IPS DF 6.9 (cell line): ENCODE data around the gene ZFHX3.
"Not testable (repeated sequence)": the region's sequence is repeated elsewhere in the genome, so short reads cannot be mapped to it uniquely, and the experiment has no call there.

Experiments
- DNase-seq: peaks from one replicate; pipeline ENCODE4 v3.0.0-alpha.2; 2013; ENCODE audit warnings: low read depth, low spot score
- H3K27ac ChIP-seq: one replicate; pipeline ENCODE4 v1.5.1; 2013; ENCODE audit warnings: low read length, control low read depth
- H3K27me3 ChIP-seq: 2 replicates; pipeline ENCODE4 v1.6.1; 2013; ENCODE audit warnings: mild to moderate bottlenecking, low read length; ENCODE audit not compliant: control insufficient read depth, insufficient read depth
- H3K36me3 ChIP-seq: 2 replicates; pipeline ENCODE4 v1.6.1; 2013; ENCODE audit warnings: low read length; ENCODE audit not compliant: control insufficient read depth, insufficient read depth
- H3K4me1 ChIP-seq: 2 replicates; pipeline ENCODE4 v1.6.1; 2013; ENCODE audit warnings: low read length; ENCODE audit not compliant: control insufficient read depth, insufficient read depth
- H3K4me3 ChIP-seq: 2 replicates; pipeline ENCODE4 v1.5.1; 2013; ENCODE audit warnings: mild to moderate bottlenecking, low read length
- H3K9me3 ChIP-seq: 2 replicates; pipeline ENCODE4 v1.6.1; 2013; ENCODE audit warnings: low read length, inconsistent platforms; ENCODE audit not compliant: control insufficient read depth, insufficient read depth
- WGBS: extraction: QIAGEN DNeasy Blood & Tissue Kit; methylation state at CpG from one replicate; pipeline ENCODE4 v1.1.7; 2013; ENCODE audit warnings: mixed read lengths, missing lambda C conversion rate; ENCODE audit not compliant: insufficient read length, insufficient coverage; 5-methylcytosine and 5-hydroxymethylcytosine counted together

The ZFHX3 gene

GRCh38 chr16:72995882-72996270 is 52.1 kb downstream of the ZFHX3 start:
- not testable (repeated sequence) for H3K36me3 ChIP-seq, H3K9me3 ChIP-seq, H3K27ac ChIP-seq, H3K4me3 ChIP-seq, DNase-seq, H3K4me1 ChIP-seq, H3K27me3 ChIP-seq
- WGBS: no CpG with 5 or more reads among the region's 9 CpGs

DNA sequence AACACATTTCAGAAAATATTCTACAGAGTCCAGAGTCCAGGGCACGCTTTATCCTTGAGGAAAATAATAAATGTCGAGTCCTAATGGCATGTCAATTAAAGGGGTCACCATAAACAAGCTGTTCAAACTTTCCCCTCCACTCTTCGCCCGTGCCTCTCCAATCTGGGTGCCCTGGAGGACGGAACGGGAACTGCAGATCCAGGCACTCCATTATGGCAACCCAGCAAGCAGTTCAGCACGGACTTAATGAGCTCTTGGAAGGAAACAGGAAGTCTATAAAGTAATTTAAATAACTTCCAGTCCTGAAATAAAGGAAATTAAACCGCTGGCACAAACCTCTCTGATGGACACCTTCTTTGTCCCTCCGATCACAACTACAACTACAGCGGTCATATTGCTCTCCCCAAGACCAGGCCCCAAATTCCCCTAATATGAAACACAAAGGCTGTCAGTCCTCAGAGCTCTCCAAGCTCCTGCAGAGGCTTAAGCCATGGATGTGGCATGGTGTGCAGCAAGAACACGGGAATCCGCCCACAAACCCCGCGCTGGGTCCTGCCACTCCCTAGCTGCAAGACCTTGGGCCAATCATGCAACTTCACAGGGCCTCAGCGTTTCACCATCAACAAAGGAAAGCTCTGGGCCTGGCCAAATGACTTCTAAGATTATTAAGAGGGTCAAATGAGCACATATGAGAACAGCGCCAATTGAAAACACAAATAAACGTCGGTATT is 52.6 kb downstream of the ZFHX3 start:
- no CpG with 5 or more reads among the region's 18 CpGs for WGBS
- Histone ChIP-seq H3K27me3 (no peaks in the 10 kb centered on the region), H3K36me3 (no peaks in the 10 kb centered on the region), H3K27ac (no peak overlapping the region), H3K4me3 (no peak overlapping the region), H3K9me3 (no peaks in the 10 kb centered on the region), H3K4me1 (peaks cover under 1% of the 10 kb centered on the region; the same call in 1 of the 2 replicates)
- DNase-seq: peak; percentile 39

GRCh38 chr16:72992142-72992601 is 55.8 kb downstream of the ZFHX3 start:
- H3K27ac ChIP-seq: no peak overlapping the region
- WGBS: no CpG with 5 or more reads among the region's 6 CpGs
- no peak overlapping the region for H3K4me3 ChIP-seq
- H3K9me3 ChIP-seq: no peaks in the 10 kb centered on the region
- peaks cover 1% of the 10 kb centered on the region; the same call in 1 of the 2 replicates for H3K4me1 ChIP-seq
- no peaks in the 10 kb centered on the region for H3K27me3 ChIP-seq
- DNase-seq: peak; percentile 29
- no peaks in the 10 kb centered on the region for H3K36me3 ChIP-seq

DNA sequence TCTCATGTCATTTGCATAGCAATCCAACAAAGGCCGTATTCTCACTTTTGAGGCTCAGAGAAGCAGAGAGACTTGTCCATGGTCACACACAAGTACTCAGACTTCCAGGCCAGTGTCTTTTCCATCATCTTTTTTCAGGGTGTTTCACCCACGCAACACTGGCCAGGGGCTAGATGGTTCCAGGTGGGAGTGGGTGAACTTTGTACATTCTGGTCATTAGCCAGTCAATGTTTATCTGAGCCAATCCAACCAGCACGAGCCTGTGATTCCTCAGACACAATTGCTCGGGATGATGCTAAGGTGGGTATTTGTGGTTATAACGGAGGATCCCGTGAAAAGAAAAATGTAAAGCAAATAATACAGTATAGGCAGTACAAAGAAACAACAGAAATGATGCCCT is 56.3 kb downstream of the ZFHX3 start:
- no peaks in the 10 kb centered on the region for H3K36me3 ChIP-seq
- no peak overlapping the region for H3K27ac ChIP-seq
- DNase-seq: no peak
- H3K27me3 ChIP-seq: no peaks in the 10 kb centered on the region
- H3K4me3 ChIP-seq: no peak overlapping the region
- H3K9me3 ChIP-seq: no peaks in the 10 kb centered on the region
- H3K4me1 ChIP-seq: peaks cover 1% of the 10 kb centered on the region; the same call in 1 of the 2 replicates
- no CpG with 5 or more reads among the region's 6 CpGs for WGBS

DNA sequence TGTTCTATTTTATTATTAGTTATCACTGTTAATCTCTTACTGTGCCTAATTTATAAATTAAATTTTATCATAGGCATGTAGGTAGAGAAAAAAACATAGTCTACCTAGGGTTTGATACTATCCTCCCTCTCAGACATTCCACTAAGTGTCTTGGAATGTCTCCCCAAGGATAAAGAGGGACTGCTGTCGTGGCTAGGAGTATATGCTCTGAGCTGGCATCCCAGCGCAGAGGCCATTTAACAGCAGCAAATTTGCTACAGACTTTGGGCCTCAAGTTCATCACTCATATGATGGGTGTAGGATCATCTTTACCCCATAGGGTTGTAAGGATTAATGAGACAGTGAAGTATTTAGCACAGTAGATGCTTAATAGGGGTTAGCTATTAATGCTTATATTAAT is 56.7 kb downstream of the ZFHX3 start:
- Histone ChIP-seq H3K27ac (no peak overlapping the region), H3K27me3 (no peaks in the 10 kb centered on the region), H3K4me1 (peaks cover 1% of the 10 kb centered on the region; the same call in 1 of the 2 replicates), H3K36me3 (no peaks in the 10 kb centered on the region), H3K9me3 (no peaks in the 10 kb centered on the region), H3K4me3 (no peak overlapping the region)
- WGBS: no CpG with 5 or more reads among the region's 2 CpGs
- no peak for DNase-seq

DNA sequence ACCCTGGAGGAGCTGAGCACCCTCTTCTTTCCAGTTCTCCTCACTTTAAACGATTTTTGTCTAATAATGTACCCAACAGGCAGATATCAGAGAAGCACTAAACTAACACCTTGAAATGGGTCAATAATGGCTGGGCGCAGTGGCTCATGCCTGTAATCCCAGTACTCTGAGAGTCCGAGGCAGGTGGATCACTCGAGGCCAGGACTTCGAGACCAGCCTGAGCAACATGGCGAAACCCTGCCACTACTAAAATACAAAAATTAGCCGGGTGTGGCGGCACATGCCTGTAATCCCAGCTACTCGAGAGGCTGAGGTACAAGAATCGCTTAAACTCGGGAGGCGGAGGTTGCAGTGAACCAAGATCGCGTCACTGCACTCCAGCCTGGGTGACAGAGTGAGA is 57.4 kb downstream of the ZFHX3 start:
- Histone ChIP-seq H3K4me3 (no peak overlapping the region), H3K27me3 (no peaks in the 10 kb centered on the region), H3K4me1 (peaks cover 1% of the 10 kb centered on the region; the same call in 1 of the 2 replicates), H3K9me3 (no peaks in the 10 kb centered on the region), H3K36me3 (no peaks in the 10 kb centered on the region), H3K27ac (no peak overlapping the region)
- DNase-seq: no peak
- WGBS: no CpG with 5 or more reads among the region's 14 CpGs

- DNase-seq: no peak
- Histone ChIP-seq H3K27ac (no peak overlapping the region), H3K36me3 (no peaks in the 10 kb centered on the region), H3K4me3 (no peak overlapping the region), H3K27me3 (no peaks in the 10 kb centered on the region), H3K9me3 (no peaks in the 10 kb centered on the region), H3K4me1 (peaks cover 1% of the 10 kb centered on the region; the same call in 1 of the 2 replicates)
- no CpG with 5 or more reads among the region's 19 CpGs for WGBS
These were observed 58.1 kb downstream of the ZFHX3 start for GRCh38 chr16:72989579-72990551.

- not testable (repeated sequence) for H3K4me3 ChIP-seq, H3K27ac ChIP-seq, DNase-seq, H3K4me1 ChIP-seq, H3K36me3 ChIP-seq, H3K27me3 ChIP-seq, H3K9me3 ChIP-seq
- no CpG with 5 or more reads among the region's 7 CpGs for WGBS
These were observed 58.7 kb downstream of the ZFHX3 start for GRCh38 chr16:72989203-72989578.

DNA sequence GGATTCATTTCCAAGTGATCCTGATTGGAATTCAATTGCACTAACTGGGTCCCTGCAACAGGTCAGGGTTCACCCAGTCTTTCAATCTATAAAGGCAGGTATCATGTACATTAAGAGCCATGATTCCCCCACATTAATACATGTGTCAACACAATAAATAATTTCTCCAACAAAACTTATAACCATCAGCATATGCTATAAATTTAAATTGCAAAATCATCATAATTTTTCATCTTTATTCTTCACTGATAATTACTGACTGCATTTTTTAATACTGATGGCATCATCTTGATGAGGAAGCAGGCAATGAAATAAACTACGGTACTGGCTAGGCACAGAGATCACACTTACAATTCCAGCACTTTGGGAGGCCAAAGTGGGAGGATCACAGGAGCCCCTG is 59.4 kb downstream of the ZFHX3 start:
- Histone ChIP-seq H3K36me3 (no peaks in the 10 kb centered on the region), H3K27me3 (no peaks in the 10 kb centered on the region), H3K4me1 (peaks cover 1% of the 10 kb centered on the region; the same call in 1 of the 2 replicates), H3K9me3 (no peaks in the 10 kb centered on the region), H3K4me3 (no peak overlapping the region), H3K27ac (no peak overlapping the region)
- no CpG with 5 or more reads among the region's 1 CpG for WGBS
- no peak for DNase-seq

DNA sequence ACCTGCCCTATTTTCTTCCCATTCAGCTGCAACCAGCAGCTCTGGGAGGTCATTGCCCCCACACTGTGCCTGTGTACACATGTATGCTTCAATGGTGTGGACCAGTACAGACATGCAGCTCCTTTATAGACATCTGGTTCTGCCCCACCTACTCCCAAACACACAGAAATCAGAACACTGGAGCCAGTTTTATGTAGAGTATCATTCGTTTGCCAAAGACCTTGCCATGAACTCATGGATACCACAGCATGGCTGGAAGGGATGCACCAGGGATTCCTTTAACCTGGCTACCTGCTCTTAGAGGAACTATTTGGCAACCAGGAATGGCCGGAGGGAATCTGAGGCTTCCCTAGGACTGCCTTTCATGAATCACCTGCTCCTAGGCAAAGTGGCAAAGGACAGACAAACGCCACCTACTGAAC is 60.4 kb downstream of the ZFHX3 start:
- WGBS: no CpG with 5 or more reads among the region's 3 CpGs
- Histone ChIP-seq H3K9me3 (no peaks in the 10 kb centered on the region), H3K36me3 (no peaks in the 10 kb centered on the region), H3K4me3 (no peak overlapping the region), H3K27ac (no peak overlapping the region), H3K4me1 (peaks cover 1% of the 10 kb centered on the region; the same call in 1 of the 2 replicates), H3K27me3 (no peaks in the 10 kb centered on the region)
- DNase-seq: no peak
